Measurements from ENCODE around the gene LRRC8C. TPM values are rescaled to one million over a fixed set of nuclear protein-coding genes. Genes with fewer than 3 reads are reported as not detected.

LRRC8C gene
- total RNA-seq, 1 donor from 2014 or later, result 3.3 TPM

GRCh38 chr1:89765774-89766173, 132.9 kb downstream of the LRRC8C start:
- DNase-seq (ENCODE audit: low spot score, unreplicated experiment), result no peak
- Mint-ChIP-seq H3K4me3 (ENCODE audit: low read depth) (no peak overlapping the region), H3K27ac (no peak overlapping the region), H3K36me3 (ENCODE audit: insufficient read depth) (no peaks in the 10 kb centered on the region), H3K4me1 (ENCODE audit: low read depth) (peaks cover 6% of the 10 kb centered on the region), H3K9me3 (ENCODE audit: low read depth) (no peaks in the 10 kb centered on the region), H3K27me3 (peaks cover 47% of the 10 kb centered on the region)
- no peak for TF ChIP-seq CTCF (IDR thresholded peaks at IDR 0.05; ENCODE audit: unreplicated experiment)

- Mint-ChIP-seq H3K27me3 (peaks cover 33% of the 10 kb centered on the region), H3K4me1 (ENCODE audit: low read depth) (peaks cover 6% of the 10 kb centered on the region), H3K4me3 (ENCODE audit: low read depth) (no peak overlapping the region), H3K27ac (no peak overlapping the region), H3K9me3 (ENCODE audit: low read depth) (no peaks in the 10 kb centered on the region), H3K36me3 (ENCODE audit: insufficient read depth) (no peaks in the 10 kb centered on the region)
- no peak for DNase-seq (ENCODE audit: low spot score, unreplicated experiment)
- TF ChIP-seq CTCF (IDR thresholded peaks at IDR 0.05; ENCODE audit: unreplicated experiment), result no peak
These were observed 134.7 kb downstream of the LRRC8C start for GRCh38 chr1:89767618-89768017.

Other genes starting within 250 kb of the LRRC8C start
- 22.2 and 23.0 TPM in 2 replicates for gene LRRC8B, start 108.3 kb upstream of the LRRC8C start, total RNA-seq
- 41.2 and 42.1 TPM in 2 replicates for gene LRRC8D, start 187.9 kb downstream of the LRRC8C start, total RNA-seq

Measured in progenitor cell of endocrine pancreas (in vitro differentiated cells).